Measurements from ENCODE around the gene ZSWIM5.

The ZSWIM5 gene

GRCh38 chr1:44973645-44974044 is 232.8 kb downstream of the ZSWIM5 start:
- no peaks in the 10 kb centered on the region for H3K27me3 ChIP-seq (ENCODE audit: insufficient read depth, low read length)
- no peaks in the 10 kb centered on the region for H3K4me1 ChIP-seq (ENCODE audit: insufficient read depth, low read length)
- H3K36me3 ChIP-seq (ENCODE audit: insufficient read depth, low read length): peaks cover 32% of the 10 kb centered on the region
- peaks cover 7% of the 10 kb centered on the region for H3K9me3 ChIP-seq (ENCODE audit: low read length)
- H3K4me3 ChIP-seq (ENCODE audit: low read length): no peak overlapping the region
- H2AFZ ChIP-seq (ENCODE audit: low read depth, low read length): no peak overlapping the region

GRCh38 chr1:44970317-44970716 is 236.1 kb downstream of the ZSWIM5 start:
- Histone ChIP-seq H3K4me3 (ENCODE audit: low read length) (no peak overlapping the region), H3K36me3 (ENCODE audit: insufficient read depth, low read length) (peaks cover 4% of the 10 kb centered on the region), H2AFZ (ENCODE audit: low read depth, low read length) (no peak overlapping the region), H3K27me3 (ENCODE audit: insufficient read depth, low read length) (no peaks in the 10 kb centered on the region), H3K4me1 (ENCODE audit: insufficient read depth, low read length) (no peaks in the 10 kb centered on the region), H3K9me3 (ENCODE audit: low read length) (no peaks in the 10 kb centered on the region)

All from neuron (in vitro differentiated cells).